WTC11 (cell line): ENCODE measurements around the gene VPS18. TPM values are rescaled to one million over a fixed set of nuclear protein-coding genes. Genes with fewer than 3 reads are reported as not detected.
"Not testable (repeated sequence)": the region's sequence is repeated elsewhere in the genome, so short reads cannot be mapped to it uniquely, and the experiment has no call there.

Experiments used
- ATAC-seq: fragments of 200-7000 bp; cut with Tn5 transposase; 2 replicates; pipeline ENCODE4 v1.10.0; 2021; ENCODE audit warnings: mild to moderate bottlenecking, moderate library complexity
- CTCF ChIA-PET: fragments of 300-600 bp; sonication (Branson Sonifier 250); formaldehyde crosslinking; loops from one replicate; lab custom pipeline; 2021; ENCODE audit warnings: antibody characterized with exemption; lab: Charles Lee
- POLR2A ChIA-PET: fragments of 350-600 bp; sonication (Branson Sonifier 250); formaldehyde crosslinking; loops from one replicate; lab custom pipeline; 2021; ENCODE audit warnings: antibody characterized with exemption; lab: Charles Lee
- DNase-seq: peaks from one replicate; pipeline ENCODE4 v3.0.0; 2021; ENCODE audit warnings: low spot score
- H3K27ac Mint-ChIP-seq: 2 replicates; pipeline ENCODE4 v1.8.0; 2021; ENCODE audit warnings: mixed read lengths
- H3K27me3 Mint-ChIP-seq: 2 replicates; pipeline ENCODE4 v1.8.0; 2021; ENCODE audit warnings: low read depth, mild to moderate bottlenecking, moderate library complexity, mixed read lengths
- H3K36me3 Mint-ChIP-seq: 2 replicates; pipeline ENCODE4 v1.8.0; 2021; ENCODE audit warnings: mixed read lengths
- H3K4me1 Mint-ChIP-seq: 2 replicates; pipeline ENCODE4 v1.8.0; 2022; ENCODE audit warnings: mixed read lengths
- H3K4me3 Mint-ChIP-seq: 2 replicates; pipeline ENCODE4 v1.8.0; 2021; ENCODE audit warnings: mild to moderate bottlenecking, moderate library complexity, mixed read lengths
- H3K9me3 Mint-ChIP-seq: 2 replicates; pipeline ENCODE4 v1.8.0; 2021; ENCODE audit warnings: mixed read lengths
- ARID4B ChIP-seq: sonication (generic); formaldehyde crosslinking; IDR thresholded peaks from 2 replicates; pipeline ENCODE4 v1.8.0; 2023; ENCODE audit warnings: missing genetic modification reagents, mild to moderate bottlenecking, borderline replicate concordance
- ATF3 ChIP-seq: sonication (generic); formaldehyde crosslinking; conservative IDR thresholded peaks from 2 replicates; pipeline ENCODE4 v1.8.1; 2022; ENCODE audit warnings: mild to moderate bottlenecking, missing genetic modification reagents
- CREM ChIP-seq: sonication (generic); formaldehyde crosslinking; IDR thresholded peaks from 2 replicates; pipeline ENCODE4 v1.8.1; 2022; ENCODE audit warnings: mild to moderate bottlenecking, missing genetic modification reagents, moderate library complexity
- EMX1 ChIP-seq: fragments of 250-450 bp; sonication (Bioruptor Pico); IDR thresholded peaks from 2 replicates; pipeline ENCODE4 v1.8.0; 2021; ENCODE audit warnings: mild to moderate bottlenecking
- HMGXB4 ChIP-seq: sonication (generic); formaldehyde crosslinking; IDR thresholded peaks from 2 replicates; pipeline ENCODE4 v1.8.1; 2023; ENCODE audit warnings: mild to moderate bottlenecking, moderate library complexity, missing genetic modification reagents
- JUN ChIP-seq: sonication (generic); formaldehyde crosslinking; IDR thresholded peaks from 2 replicates; pipeline ENCODE4 v1.8.0; 2023; ENCODE audit warnings: mild to moderate bottlenecking, missing genetic modification reagents
- MAX ChIP-seq: sonication (generic); formaldehyde crosslinking; IDR thresholded peaks from 2 replicates; pipeline ENCODE4 v1.8.0; 2022; ENCODE audit warnings: mild to moderate bottlenecking, missing genetic modification reagents
- MLX ChIP-seq: sonication (generic); formaldehyde crosslinking; IDR thresholded peaks from 2 replicates; pipeline ENCODE4 v1.8.1; 2023; ENCODE audit warnings: mild to moderate bottlenecking, missing genetic modification reagents, moderate library complexity
- MYBL2 ChIP-seq: sonication (generic); formaldehyde crosslinking; IDR thresholded peaks from 2 replicates; pipeline ENCODE4 v1.8.1; 2023; ENCODE audit warnings: mild to moderate bottlenecking, moderate library complexity, missing genetic modification reagents
- NR3C1 ChIP-seq: sonication (generic); formaldehyde crosslinking; conservative IDR thresholded peaks from 2 replicates; pipeline ENCODE4 v1.8.1; 2023; ENCODE audit warnings: low read depth, mild to moderate bottlenecking, missing genetic modification reagents
- SP1 ChIP-seq: sonication (generic); formaldehyde crosslinking; conservative IDR thresholded peaks from 2 replicates; pipeline ENCODE4 v1.8.1; 2022; ENCODE audit warnings: missing genetic modification reagents
- ZBTB21 ChIP-seq: sonication (generic); formaldehyde crosslinking; IDR thresholded peaks from 2 replicates; pipeline ENCODE4 v1.8.1; 2023; ENCODE audit warnings: mild to moderate bottlenecking, missing genetic modification reagents, borderline replicate concordance
- ZBTB43 ChIP-seq: sonication (generic); formaldehyde crosslinking; IDR thresholded peaks from 2 replicates; pipeline ENCODE4 v1.8.1; 2023; ENCODE audit warnings: mild to moderate bottlenecking, missing genetic modification reagents
- ZNF219 ChIP-seq: sonication (generic); formaldehyde crosslinking; IDR thresholded peaks from 2 replicates; pipeline ENCODE4 v1.8.0; 2023; ENCODE audit warnings: missing genetic modification reagents, mild to moderate bottlenecking, borderline replicate concordance
- ZNF232 ChIP-seq: sonication (generic); formaldehyde crosslinking; IDR thresholded peaks from 2 replicates; pipeline ENCODE4 v1.8.0; 2022; ENCODE audit warnings: mild to moderate bottlenecking, missing genetic modification reagents
- ZNF416 ChIP-seq: fragments of 250-450 bp; sonication (Bioruptor Pico); IDR thresholded peaks from 2 replicates; pipeline ENCODE4 v1.9.0; 2021; ENCODE audit warnings: mild to moderate bottlenecking, inconsistent platforms
- ZNF423 ChIP-seq: fragments of 250-450 bp; sonication (Bioruptor Pico); IDR thresholded peaks from 2 replicates; pipeline ENCODE4 v2.1.2; 2022; ENCODE audit warnings: mild to moderate bottlenecking, moderate library complexity
- total RNA-seq: library from RNA; stranded (reverse); gene quantifications from 3 replicates; pipeline ENCODE4 v1.2.3, GENCODE V29; 2021

Gene VPS18
- total RNA-seq, 1 experiment from 2014 or later: 27.3 TPM

- 0 out of 2 replicates have a peak, but pooled peaks have one; percentile 19 for TF ChIP-seq MAX (CRISPR knock-in tag)
Observed at GRCh38 chr15:40859206-40859851, 34.9 kb upstream of the VPS18 start (continued).

GRCh38 chr15:40861147-40861546 is 33.1 kb upstream of the VPS18 start:
- ChIA-PET POLR2A (interaction anchor here (0.7 kb wide), 2 partner anchors 54 to 266 kb away, joined by 3 to 6 read pairs; partner anchors contain the start of gene DNAJC17), CTCF (interaction anchor here (0.8 to 10.0 kb wide), 3 partner anchors 31 to 809 kb away, joined by 4 to 500 read pairs (median 8); partner anchors contain the start of gene VPS18)
- not testable (repeated sequence) for H3K9me3 Mint-ChIP-seq

GRCh38 chr15:40863660-40864270 is 30.5 kb upstream of the VPS18 start:
- Mint-ChIP-seq H3K4me1 (peaks cover 9% of the 10 kb centered on the region), H3K27ac (no peak overlapping the region), H3K9me3 (no peaks in the 10 kb centered on the region), H3K4me3 (no peak overlapping the region), H3K27me3 (no peaks in the 10 kb centered on the region; the same call in 1 of the 2 replicates), H3K36me3 (no peaks in the 10 kb centered on the region)
- POLR2A ChIA-PET: no interaction called here
- TF ChIP-seq ZNF219: no peak
- TF ChIP-seq ZNF423 (CRISPR knock-in tag): no peak
- no peak for TF ChIP-seq ZBTB21 (CRISPR knock-in tag)
- CTCF ChIA-PET: interaction anchor here (3.0 to 10.0 kb wide), 2 partner anchors 28 to 33 kb away, joined by 14 to 500 read pairs; partner anchors contain the start of gene VPS18
- DNase-seq (no peak), ATAC-seq (no peak)

More at GRCh38 chr15:40861147-40861546, 33.1 kb upstream of the VPS18 start:
- not testable (repeated sequence) for H3K27ac Mint-ChIP-seq, ATAC-seq, DNase-seq, H3K27me3 Mint-ChIP-seq, H3K4me3 Mint-ChIP-seq
- Mint-ChIP-seq H3K36me3 (peaks cover 11% of the 10 kb centered on the region), H3K4me1 (peaks cover 22% of the 10 kb centered on the region)

GRCh38 chr15:40867199-40867598 is 27.1 kb upstream of the VPS18 start:
- Mint-ChIP-seq H3K9me3 (no peaks in the 10 kb centered on the region), H3K27me3 (no peaks in the 10 kb centered on the region; the same call in 1 of the 2 replicates), H3K36me3 (no peaks in the 10 kb centered on the region), H3K4me1 (peaks cover 12% of the 10 kb centered on the region), H3K4me3 (no peak overlapping the region), H3K27ac (no peak overlapping the region)
- TF ChIP-seq MLX (no peak), JUN (CRISPR knock-in tag) (no peak), NR3C1 (no peak), ZNF219 (no peak), ARID4B (no peak)
- POLR2A ChIA-PET: no interaction called here
- no peak for DNase-seq
- no peak for ATAC-seq
- CTCF ChIA-PET: interaction anchor here (0.7 kb wide), 1 partner anchor 690 kb away, joined by 3 read pairs; no protein-coding TSS in a partner anchor

GRCh38 chr15:40869686-40870085 is 24.6 kb upstream of the VPS18 start:
- ChIA-PET POLR2A (interaction anchor here (1.0 kb wide), 1 partner anchor 11 kb away, joined by 3 read pairs; no protein-coding TSS in a partner anchor), CTCF (interaction anchor here (2.9 to 11.6 kb wide), 2 partner anchors 21 to 24 kb away, joined by 20 to 115 read pairs; partner anchors contain the start of gene VPS18)
- Mint-ChIP-seq H3K4me3 (no peak overlapping the region), H3K27ac (no peak overlapping the region), H3K9me3 (no peaks in the 10 kb centered on the region), H3K36me3 (no peaks in the 10 kb centered on the region), H3K4me1 (peaks cover 28% of the 10 kb centered on the region), H3K27me3 (peaks cover 4% of the 10 kb centered on the region; the same call in 1 of the 2 replicates)
- ATAC-seq: no peak
- DNase-seq: no peak
- TF ChIP-seq SP1 (CRISPR knock-in tag) (no peak), CREM (CRISPR knock-in tag) (no peak), MYBL2 (no peak), HMGXB4 (CRISPR knock-in tag) (no peak), ZBTB43 (no peak), EMX1 (CRISPR knock-in tag) (no peak), ZNF416 (CRISPR knock-in tag) (no peak), ZNF423 (CRISPR knock-in tag) (no peak), ATF3 (CRISPR knock-in tag) (no peak), ZNF232 (CRISPR knock-in tag) (no peak)
